GM18499 (cell line): Measurements from ENCODE around the gene SEMA3E.

ENCODE experiments used
- ATAC-seq: cut with Tn5 transposase; IDR thresholded peaks from one replicate; pipeline ENCODE4 v1.9.1; 2021; ENCODE audit warnings: moderate number of reproducible peaks; ENCODE audit not compliant: insufficient read depth, unreplicated experiment

Gene SEMA3E

GRCh38 chr7:83643012-83643411, 5.9 kb downstream of the SEMA3E start:
- ATAC-seq, result no peak

GRCh38 chr7:83640731-83641537, 8.0 kb downstream of the SEMA3E start:
- no peak for ATAC-seq

- no peak for ATAC-seq
These were observed 8.7 kb downstream of the SEMA3E start for GRCh38 chr7:83640240-83640639.

- ATAC-seq, result no peak
These were observed 15.4 kb downstream of the SEMA3E start for GRCh38 chr7:83633516-83633915.

DNA sequence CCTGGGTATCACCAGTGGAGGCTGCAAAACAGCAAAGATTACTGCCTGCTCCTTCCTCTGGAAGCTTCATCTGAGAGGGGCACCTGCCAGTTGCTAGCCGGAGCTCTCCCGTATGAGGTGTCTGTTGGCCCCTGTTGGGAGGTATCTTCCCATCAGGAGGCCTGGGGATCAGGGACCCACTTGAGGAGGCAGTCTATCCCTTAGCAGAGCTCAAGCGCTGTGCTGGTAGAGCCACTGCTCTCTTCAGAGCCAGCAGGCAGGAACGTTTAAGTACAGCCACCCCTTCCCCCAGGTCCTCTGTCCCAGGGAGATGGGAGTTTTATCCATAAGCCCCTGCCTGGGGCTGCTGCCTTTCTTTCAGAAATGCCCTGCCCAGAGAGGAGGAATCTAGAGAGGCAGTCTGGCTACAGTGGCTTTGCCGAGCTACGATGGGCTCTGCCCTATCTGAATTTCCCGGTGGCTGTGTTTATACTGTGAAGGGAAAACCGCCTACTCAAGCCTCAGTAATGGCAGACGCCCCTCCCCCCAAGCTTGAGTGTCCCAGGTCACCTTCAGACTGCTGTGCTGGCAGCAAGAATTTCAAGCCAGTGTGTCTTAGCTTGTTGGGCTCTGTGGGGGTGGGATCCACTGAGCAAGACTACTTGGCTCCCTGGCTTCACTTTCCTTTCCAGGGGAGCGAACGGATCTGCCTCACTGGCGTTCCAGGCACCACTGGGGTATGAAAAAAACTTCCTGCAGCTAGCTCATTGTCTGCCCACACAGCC, 19.6 kb downstream of the SEMA3E start:
- no peak for ATAC-seq

GRCh38 chr7:83617858-83618257, 31.1 kb downstream of the SEMA3E start:
- ATAC-seq, result no peak

DNA sequence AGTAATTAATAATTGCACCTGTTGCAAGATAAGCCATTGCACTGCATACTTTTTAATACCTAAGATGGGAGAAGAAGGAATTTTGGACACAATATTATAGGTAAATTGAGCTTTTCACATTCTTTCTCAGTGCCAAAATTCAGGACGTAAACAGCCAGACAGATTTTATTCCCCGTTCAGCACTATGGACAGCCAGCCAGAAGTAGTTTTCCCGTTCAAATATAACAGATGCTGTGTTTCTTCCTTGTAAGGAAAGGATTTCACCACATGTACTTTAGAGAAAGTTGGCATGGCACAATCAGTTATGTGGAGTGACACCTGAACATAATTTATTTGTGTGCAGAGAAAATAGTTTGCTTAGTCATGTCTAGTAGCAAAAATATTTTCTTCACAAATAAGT, 34.8 kb downstream of the SEMA3E start:
- ATAC-seq, result no peak

GRCh38 chr7:83613232-83613631, 35.7 kb downstream of the SEMA3E start:
- ATAC-seq, result no peak

DNA sequence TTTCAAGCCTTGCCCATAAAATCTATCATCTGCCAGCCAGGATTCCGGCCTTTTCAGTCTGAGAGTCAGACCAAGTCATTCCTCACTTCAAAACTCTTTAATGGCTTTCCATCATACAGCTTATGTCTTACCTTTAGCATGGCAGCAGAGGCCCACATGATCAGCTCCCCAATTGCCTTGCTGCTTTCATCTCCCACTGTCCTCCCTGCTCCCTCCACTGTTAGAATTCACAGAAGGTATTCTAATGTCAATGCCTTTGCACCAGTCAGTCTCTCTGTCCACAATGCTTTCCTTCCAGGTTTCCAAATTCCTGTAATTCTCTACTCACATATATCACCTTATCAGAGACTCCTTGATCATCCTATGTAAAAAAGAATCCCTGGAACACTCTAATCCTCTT, 37.2 kb downstream of the SEMA3E start:
- no peak for ATAC-seq

GRCh38 chr7:83610649-83611304, 38.2 kb downstream of the SEMA3E start:
- no peak for ATAC-seq

GRCh38 chr7:83608716-83609115, 40.2 kb downstream of the SEMA3E start:
- ATAC-seq, result no peak

DNA sequence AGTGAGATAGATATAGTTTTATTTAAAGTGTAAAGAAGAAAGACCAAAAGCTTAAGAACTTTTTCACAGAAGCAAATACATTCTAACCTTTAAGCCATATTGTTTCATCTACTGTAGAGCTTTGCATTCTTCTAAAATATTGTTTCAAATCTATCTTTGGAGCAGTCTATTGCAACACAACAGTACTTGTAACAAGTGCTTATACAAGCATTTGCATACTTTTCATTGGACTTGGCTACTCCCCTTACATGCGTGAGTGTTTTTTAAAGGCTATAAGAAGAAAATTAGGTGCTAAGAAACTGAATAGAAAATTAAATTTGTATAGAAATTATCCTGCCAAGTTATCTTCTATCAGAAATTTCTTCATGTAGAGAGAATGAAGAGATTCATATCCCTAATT, 45.3 kb downstream of the SEMA3E start:
- no peak for ATAC-seq

DNA sequence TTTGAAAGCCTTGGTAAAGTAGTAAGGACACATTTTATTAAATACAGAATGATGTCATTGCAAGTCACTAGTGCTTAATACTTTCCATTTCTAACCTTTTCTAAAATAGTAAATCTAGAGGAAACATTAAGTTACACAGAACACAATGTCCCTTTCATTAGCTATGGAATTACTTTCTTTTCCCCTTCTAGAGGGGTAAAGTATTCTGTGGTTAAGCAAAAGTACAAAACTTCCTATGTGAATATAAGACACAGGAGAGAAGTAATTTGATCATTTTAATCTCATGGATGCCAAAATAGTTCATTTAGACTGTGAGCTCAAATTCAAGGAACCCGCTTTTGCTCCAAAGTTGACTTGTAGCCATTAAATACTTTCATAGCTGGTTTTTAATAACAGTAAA, 49.8 kb downstream of the SEMA3E start:
- no peak for ATAC-seq

GRCh38 chr7:83593921-83594475, 54.9 kb downstream of the SEMA3E start:
- ATAC-seq, result no peak

- ATAC-seq, result no peak
These were observed 60.2 kb downstream of the SEMA3E start for GRCh38 chr7:83588602-83589240.

- ATAC-seq, result no peak
These were observed 62.7 kb downstream of the SEMA3E start for GRCh38 chr7:83586281-83586680.

- no peak for ATAC-seq
These were observed 67.1 kb downstream of the SEMA3E start for GRCh38 chr7:83581667-83582435.

DNA sequence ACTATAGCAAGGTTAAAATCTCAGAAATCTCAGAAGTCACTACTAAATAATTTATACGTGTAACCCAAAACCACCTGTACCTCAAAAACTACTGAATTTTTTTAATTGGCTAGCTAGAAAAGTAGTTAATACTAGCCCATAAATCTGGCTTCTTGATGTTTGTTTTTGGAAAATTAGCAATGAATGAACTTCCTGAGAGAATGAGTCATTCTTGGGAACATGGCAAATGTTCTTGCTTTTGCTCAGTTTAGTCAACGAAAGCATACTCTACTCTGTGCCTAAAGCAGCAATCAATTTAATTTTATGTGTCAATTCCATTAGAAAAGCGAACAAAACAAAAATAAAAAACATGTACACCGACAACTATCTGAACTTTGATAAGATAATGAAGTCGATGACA, 69.2 kb downstream of the SEMA3E start:
- ATAC-seq, result no peak

- ATAC-seq, result no peak
These were observed 73.5 kb downstream of the SEMA3E start for GRCh38 chr7:83575436-83575835.

GRCh38 chr7:83574616-83575015, 74.3 kb downstream of the SEMA3E start:
- no peak for ATAC-seq
